ENCODE data around the gene LARGE1.

The LARGE1 gene

DNA sequence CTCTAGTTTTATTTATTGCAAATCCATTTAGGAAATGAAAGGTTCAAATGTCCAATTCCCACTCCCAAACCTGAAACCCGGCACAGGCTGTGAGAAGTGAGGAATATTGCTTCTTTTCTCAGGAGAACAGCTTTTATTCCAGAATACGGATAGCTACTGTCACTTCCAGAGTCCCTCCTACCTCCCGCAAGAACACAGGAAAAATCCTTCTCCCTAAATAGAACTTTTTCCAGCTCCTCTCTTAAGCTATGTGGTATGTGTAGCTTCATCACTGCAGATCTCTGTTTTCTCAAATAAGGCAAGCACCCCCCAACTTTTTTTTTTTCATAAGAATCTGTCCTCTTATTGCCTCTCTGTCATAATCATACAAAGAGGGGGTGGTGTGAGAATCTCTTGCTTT lies 126.8 kb downstream of the LARGE1 start:
- H3K27ac ChIP-seq (ENCODE audit: low read depth, low read length), result no peak overlapping the region
- H3K27me3 ChIP-seq (ENCODE audit: insufficient read depth, low read length), result no peaks in the 10 kb centered on the region
- no peak overlapping the region for H3K4me3 ChIP-seq (ENCODE audit: low read length)
- peaks cover 13% of the 10 kb centered on the region for H3K4me1 ChIP-seq (ENCODE audit: insufficient read depth, low read length)
- no peak overlapping the region for H3K9ac ChIP-seq (ENCODE audit: low read depth, low read length)
- H3K36me3 ChIP-seq (ENCODE audit: insufficient read depth, low read length), result peaks cover 10% of the 10 kb centered on the region
- 89% methylated on average over 2 of the region's 3 CpGs for WGBS
- peaks cover 26% of the 10 kb centered on the region for H3K9me3 ChIP-seq (ENCODE audit: insufficient read depth, low read depth, low read length)

GRCh38 chr22:33792832-33793231 lies 127.4 kb downstream of the LARGE1 start:
- H3K9me3 ChIP-seq (ENCODE audit: insufficient read depth, low read depth, low read length), result peaks cover 33% of the 10 kb centered on the region

GRCh38 chr22:33789690-33790253 lies 130.5 kb downstream of the LARGE1 start:
- Histone ChIP-seq H3K27me3 (ENCODE audit: insufficient read depth, low read length) (no peaks in the 10 kb centered on the region), H3K9ac (ENCODE audit: low read depth, low read length) (no peak overlapping the region), H3K9me3 (ENCODE audit: insufficient read depth, low read depth, low read length) (peaks cover 35% of the 10 kb centered on the region), H3K4me3 (ENCODE audit: low read length) (no peak overlapping the region), H3K27ac (ENCODE audit: low read depth, low read length) (no peak overlapping the region), H3K4me1 (ENCODE audit: insufficient read depth, low read length) (peaks cover 13% of the 10 kb centered on the region), H3K36me3 (ENCODE audit: insufficient read depth, low read length) (peaks cover 10% of the 10 kb centered on the region)
- WGBS, result 99% methylated on average over 3 of the region's 4 CpGs

More at GRCh38 chr22:33792832-33793231, 127.4 kb downstream of the LARGE1 start:
- Histone ChIP-seq H3K27ac (ENCODE audit: low read depth, low read length) (no peak overlapping the region), H3K4me3 (ENCODE audit: low read length) (no peak overlapping the region), H3K36me3 (ENCODE audit: insufficient read depth, low read length) (peaks cover 10% of the 10 kb centered on the region), H3K27me3 (ENCODE audit: insufficient read depth, low read length) (no peaks in the 10 kb centered on the region), H3K4me1 (ENCODE audit: insufficient read depth, low read length) (peaks cover 13% of the 10 kb centered on the region), H3K9ac (ENCODE audit: low read depth, low read length) (no peak overlapping the region)
- WGBS, result 90% methylated on average over 7 of the region's 7 CpGs

DNA sequence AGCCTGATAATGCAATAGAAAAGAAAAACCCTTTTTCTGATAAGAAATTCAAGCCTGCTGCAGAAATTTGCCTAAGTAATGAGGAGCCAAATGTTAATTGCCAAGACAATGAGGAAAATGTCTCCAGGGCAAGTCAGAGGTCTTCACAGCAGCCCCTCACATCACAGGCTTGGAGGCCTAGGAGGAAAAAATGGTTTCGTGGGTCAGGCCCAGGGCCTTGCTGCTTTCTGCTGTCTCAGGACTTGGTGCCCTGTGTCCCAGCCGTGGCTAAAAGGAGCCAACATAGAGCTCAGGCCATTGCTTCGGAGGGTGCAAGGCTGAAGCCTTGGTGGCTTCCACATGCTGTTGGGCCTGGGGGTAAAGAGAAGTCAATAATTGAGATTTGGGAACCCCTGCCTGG lies 131.3 kb downstream of the LARGE1 start:
- H3K9ac ChIP-seq (ENCODE audit: low read depth, low read length), result no peak overlapping the region
- 92% methylated on average over 3 of the region's 3 CpGs for WGBS

DNA sequence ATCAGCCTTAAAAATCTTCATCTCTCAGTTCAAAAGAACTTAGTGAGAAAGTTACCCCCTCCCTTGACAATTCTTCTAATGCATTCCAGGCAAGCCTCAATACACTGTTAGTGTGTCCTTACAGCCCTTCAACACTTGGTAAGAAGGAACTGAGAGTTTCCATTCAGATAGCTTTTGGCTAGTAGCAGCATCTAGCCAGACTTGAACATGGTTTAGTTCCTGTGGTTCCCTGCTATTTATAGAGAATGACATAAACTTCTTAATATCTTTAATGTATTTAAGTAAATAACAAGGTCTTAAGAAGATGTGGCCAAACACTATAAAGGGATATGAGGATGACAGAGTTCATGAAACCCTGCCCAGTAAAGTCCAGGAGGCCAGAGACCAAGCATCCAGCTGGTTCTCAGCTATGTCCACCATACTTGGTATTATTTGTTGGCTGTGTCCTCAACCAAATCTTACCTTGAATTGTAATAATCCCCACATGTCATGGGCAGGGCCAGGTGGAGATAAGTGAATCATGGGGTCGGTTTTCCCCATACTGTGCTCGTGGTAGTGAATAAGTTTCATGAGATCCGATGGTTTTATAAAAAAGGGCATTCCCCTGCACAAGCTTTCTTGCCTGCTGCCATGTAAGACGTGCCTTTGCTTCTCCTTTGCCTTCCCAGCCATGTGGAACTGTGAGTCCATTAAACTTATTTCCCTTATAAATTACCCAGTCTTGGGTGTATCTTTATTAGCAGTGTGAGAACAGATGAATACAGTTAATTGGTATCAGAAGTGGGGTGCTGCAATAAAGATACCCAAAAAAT lies 132.4 kb downstream of the LARGE1 start:
- peaks cover 10% of the 10 kb centered on the region for H3K36me3 ChIP-seq (ENCODE audit: insufficient read depth, low read length)
- H3K27me3 ChIP-seq (ENCODE audit: insufficient read depth, low read length), result no peaks in the 10 kb centered on the region
- no peak overlapping the region for H3K4me3 ChIP-seq (ENCODE audit: low read length)
- no peak overlapping the region for H3K9ac ChIP-seq (ENCODE audit: low read depth, low read length)
- WGBS, result 95% methylated on average over 4 of the region's 4 CpGs
- H3K4me1 ChIP-seq (ENCODE audit: insufficient read depth, low read length), result 0 out of 2 replicates have a peak, but pooled peaks cover under 1% of the 10 kb centered on the region
- no peak overlapping the region for H3K27ac ChIP-seq (ENCODE audit: low read depth, low read length)
- peaks cover 35% of the 10 kb centered on the region for H3K9me3 ChIP-seq (ENCODE audit: insufficient read depth, low read depth, low read length)

More for the DNA sequence above, 131.3 kb downstream of the LARGE1 start:
- Histone ChIP-seq H3K4me3 (ENCODE audit: low read length) (no peak overlapping the region), H3K27me3 (ENCODE audit: insufficient read depth, low read length) (no peaks in the 10 kb centered on the region), H3K4me1 (ENCODE audit: insufficient read depth, low read length) (peaks cover 10% of the 10 kb centered on the region), H3K9me3 (ENCODE audit: insufficient read depth, low read depth, low read length) (peaks cover 35% of the 10 kb centered on the region), H3K36me3 (ENCODE audit: insufficient read depth, low read length) (peaks cover 10% of the 10 kb centered on the region), H3K27ac (ENCODE audit: low read depth, low read length) (no peak overlapping the region)

DNA sequence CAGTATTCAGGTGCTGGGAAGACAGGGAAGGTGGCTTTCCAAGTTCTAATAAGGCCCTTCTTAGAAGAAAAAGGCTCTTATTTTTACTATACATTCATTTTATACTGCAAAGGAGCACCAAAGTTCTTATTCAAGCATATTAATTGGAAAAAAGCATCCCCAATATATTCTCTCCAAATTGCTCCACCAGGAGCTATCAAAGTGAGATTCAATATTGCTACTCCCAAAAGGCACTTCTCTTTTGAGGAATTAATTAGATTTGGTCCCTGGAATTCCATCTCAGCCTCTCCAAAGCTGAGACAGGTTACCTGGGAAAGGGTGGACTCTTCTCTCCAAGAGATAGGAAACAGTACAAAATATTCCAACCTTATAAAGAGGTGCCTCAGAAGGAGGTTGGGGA lies 134.1 kb downstream of the LARGE1 start:
- H3K27ac ChIP-seq (ENCODE audit: low read depth, low read length), result no peak overlapping the region
- H3K9me3 ChIP-seq (ENCODE audit: insufficient read depth, low read depth, low read length), result peaks cover 34% of the 10 kb centered on the region
- H3K4me3 ChIP-seq (ENCODE audit: low read length), result no peak overlapping the region
- no peak overlapping the region for H3K9ac ChIP-seq (ENCODE audit: low read depth, low read length)
- H3K36me3 ChIP-seq (ENCODE audit: insufficient read depth, low read length), result peaks cover 10% of the 10 kb centered on the region
- peaks cover 6% of the 10 kb centered on the region; the same call in 1 of the 2 replicates for H3K4me1 ChIP-seq (ENCODE audit: insufficient read depth, low read length)
- no peaks in the 10 kb centered on the region for H3K27me3 ChIP-seq (ENCODE audit: insufficient read depth, low read length)

- WGBS, result 91% methylated on average over 4 of the region's 5 CpGs
- H3K36me3 ChIP-seq (ENCODE audit: insufficient read depth, low read length), result peaks cover 10% of the 10 kb centered on the region
- H3K9ac ChIP-seq (ENCODE audit: low read depth, low read length), result no peak overlapping the region
- peaks cover 27% of the 10 kb centered on the region for H3K9me3 ChIP-seq (ENCODE audit: insufficient read depth, low read depth, low read length)
- no peaks in the 10 kb centered on the region for H3K27me3 ChIP-seq (ENCODE audit: insufficient read depth, low read length)
- H3K4me1 ChIP-seq (ENCODE audit: insufficient read depth, low read length), result peaks cover 8% of the 10 kb centered on the region
- no peak overlapping the region for H3K4me3 ChIP-seq (ENCODE audit: low read length)
- no peak overlapping the region for H3K27ac ChIP-seq (ENCODE audit: low read depth, low read length)
These were observed 134.8 kb downstream of the LARGE1 start for GRCh38 chr22:33785283-33785968.

- Histone ChIP-seq H3K27ac (ENCODE audit: low read depth, low read length) (no peak overlapping the region), H3K9ac (ENCODE audit: low read depth, low read length) (no peak overlapping the region), H3K9me3 (ENCODE audit: insufficient read depth, low read depth, low read length) (no peaks in the 10 kb centered on the region), H3K27me3 (ENCODE audit: insufficient read depth, low read length) (no peaks in the 10 kb centered on the region), H3K36me3 (ENCODE audit: insufficient read depth, low read length) (no peaks in the 10 kb centered on the region), H3K4me1 (ENCODE audit: insufficient read depth, low read length) (peaks cover 10% of the 10 kb centered on the region), H3K4me3 (ENCODE audit: low read length) (no peak overlapping the region)
- WGBS, result 89% methylated on average over 5 of the region's 5 CpGs
These were observed 138.9 kb downstream of the LARGE1 start for GRCh38 chr22:33781411-33781810.

DNA sequence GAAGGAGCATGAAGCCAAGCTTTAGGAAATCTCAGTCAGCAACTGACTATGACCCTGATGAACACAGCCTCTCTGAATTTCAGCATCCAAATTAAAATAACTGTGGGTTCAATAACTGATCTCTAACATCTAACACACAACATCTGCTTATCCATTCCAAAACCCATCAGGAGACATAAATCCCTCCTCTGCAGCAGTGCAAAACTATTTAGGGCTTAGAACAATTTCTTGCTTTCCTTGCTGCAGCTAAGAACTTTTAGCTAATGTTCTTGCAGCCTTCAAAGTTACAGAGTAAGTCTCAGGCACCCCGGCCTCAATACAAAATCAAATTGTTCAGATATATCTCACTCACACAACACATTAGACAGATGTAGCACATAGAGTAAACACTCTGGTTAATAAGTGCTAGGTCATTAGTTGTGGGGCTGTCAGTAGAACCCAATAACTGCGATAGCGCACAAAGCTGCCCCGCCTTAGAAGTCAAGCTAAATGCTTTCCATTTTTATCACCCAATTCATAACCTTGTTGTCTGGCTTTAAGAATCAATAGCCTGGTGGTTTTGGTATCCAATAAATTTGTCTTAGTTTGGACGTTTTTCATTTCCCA lies 139.6 kb downstream of the LARGE1 start:
- Histone ChIP-seq H3K9me3 (ENCODE audit: insufficient read depth, low read depth, low read length) (no peaks in the 10 kb centered on the region), H3K36me3 (ENCODE audit: insufficient read depth, low read length) (no peaks in the 10 kb centered on the region), H3K4me1 (ENCODE audit: insufficient read depth, low read length) (peaks cover 13% of the 10 kb centered on the region), H3K27ac (ENCODE audit: low read depth, low read length) (no peak overlapping the region), H3K9ac (ENCODE audit: low read depth, low read length) (no peak overlapping the region), H3K27me3 (ENCODE audit: insufficient read depth, low read length) (no peaks in the 10 kb centered on the region), H3K4me3 (ENCODE audit: low read length) (no peak overlapping the region)
- WGBS, result 98% methylated on average over 5 of the region's 5 CpGs

- no peaks in the 10 kb centered on the region for H3K9me3 ChIP-seq (ENCODE audit: insufficient read depth, low read depth, low read length)
- no peak overlapping the region for H3K4me3 ChIP-seq (ENCODE audit: low read length)
- H3K27ac ChIP-seq (ENCODE audit: low read depth, low read length), result no peak overlapping the region
- H3K9ac ChIP-seq (ENCODE audit: low read depth, low read length), result no peak overlapping the region
- H3K4me1 ChIP-seq (ENCODE audit: insufficient read depth, low read length), result peaks cover 17% of the 10 kb centered on the region
- no peaks in the 10 kb centered on the region for H3K36me3 ChIP-seq (ENCODE audit: insufficient read depth, low read length)
- no peaks in the 10 kb centered on the region for H3K27me3 ChIP-seq (ENCODE audit: insufficient read depth, low read length)
- WGBS, result 98% methylated on average over 3 of the region's 3 CpGs
These were observed 141.0 kb downstream of the LARGE1 start for GRCh38 chr22:33779243-33779642.

DNA sequence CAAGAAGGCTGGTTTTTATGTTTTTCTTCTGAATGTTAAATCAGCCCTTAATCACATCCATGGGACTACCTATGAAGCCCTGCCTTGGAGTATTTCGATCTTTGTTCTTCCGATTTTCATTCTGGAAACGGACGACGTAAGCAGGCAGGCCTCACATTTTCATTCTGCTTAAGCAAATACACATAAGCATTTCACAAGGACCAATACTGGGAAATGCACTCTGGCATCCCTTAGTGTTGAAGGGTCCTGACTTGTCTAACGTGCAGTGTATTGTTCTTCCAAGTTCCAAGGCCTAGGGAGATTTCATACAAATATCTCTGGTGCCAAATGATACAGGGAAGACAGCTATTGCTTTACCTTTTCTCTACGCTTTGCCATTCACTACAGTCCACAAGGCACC lies 143.8 kb downstream of the LARGE1 start:
- Histone ChIP-seq H3K36me3 (ENCODE audit: insufficient read depth, low read length) (no peaks in the 10 kb centered on the region), H3K9me3 (ENCODE audit: insufficient read depth, low read depth, low read length) (no peaks in the 10 kb centered on the region), H3K9ac (ENCODE audit: low read depth, low read length) (no peak overlapping the region), H3K27me3 (ENCODE audit: insufficient read depth, low read length) (no peaks in the 10 kb centered on the region), H3K4me1 (ENCODE audit: insufficient read depth, low read length) (peaks cover 13% of the 10 kb centered on the region), H3K4me3 (ENCODE audit: low read length) (no peak overlapping the region), H3K27ac (ENCODE audit: low read depth, low read length) (no peak overlapping the region)
- WGBS, result 77% methylated on average over 7 of the region's 7 CpGs
